Measurements from ENCODE around the gene CYSLTR2.

Gene CYSLTR2

DNA sequence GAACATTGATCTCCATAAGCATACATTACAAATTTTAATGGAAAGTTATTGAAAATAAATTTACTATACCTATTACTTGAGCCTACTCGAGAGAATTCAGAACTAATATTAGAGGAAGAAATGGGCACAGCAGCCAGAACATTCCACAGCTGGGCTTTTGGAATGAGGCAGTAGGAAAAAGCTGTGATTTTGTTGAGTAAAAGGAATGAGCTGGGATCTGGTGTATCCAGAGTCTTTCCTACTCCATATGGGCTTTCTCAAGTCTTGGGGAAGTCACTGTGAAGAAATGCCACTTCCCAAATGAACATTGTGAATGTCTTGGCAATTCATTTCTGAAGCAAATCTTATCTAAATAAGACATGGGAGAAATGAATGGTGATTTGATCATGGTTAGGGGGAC lies 93.1 kb downstream of the CYSLTR2 start:
- DNase-seq = no peak

DNA sequence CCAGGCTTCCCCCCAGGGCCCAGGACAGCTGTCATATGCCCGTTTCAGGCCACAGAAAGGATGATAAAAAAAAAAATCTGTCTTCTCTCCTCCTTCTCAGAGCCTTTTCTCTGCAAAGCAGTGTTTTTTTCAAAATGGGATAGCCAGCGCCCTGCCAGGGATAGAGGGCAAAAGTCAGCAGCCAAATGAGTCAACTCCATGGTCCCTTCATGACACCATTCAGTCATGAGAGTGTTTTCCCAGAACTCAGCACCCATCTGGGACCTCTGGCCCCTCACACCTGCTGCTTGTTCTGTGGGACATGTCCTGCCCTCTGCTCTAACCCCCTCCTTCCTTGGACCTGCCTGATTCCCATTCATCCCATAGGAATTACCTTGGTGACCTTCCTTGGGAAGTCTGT lies 95.0 kb downstream of the CYSLTR2 start:
- no peak for DNase-seq

DNA sequence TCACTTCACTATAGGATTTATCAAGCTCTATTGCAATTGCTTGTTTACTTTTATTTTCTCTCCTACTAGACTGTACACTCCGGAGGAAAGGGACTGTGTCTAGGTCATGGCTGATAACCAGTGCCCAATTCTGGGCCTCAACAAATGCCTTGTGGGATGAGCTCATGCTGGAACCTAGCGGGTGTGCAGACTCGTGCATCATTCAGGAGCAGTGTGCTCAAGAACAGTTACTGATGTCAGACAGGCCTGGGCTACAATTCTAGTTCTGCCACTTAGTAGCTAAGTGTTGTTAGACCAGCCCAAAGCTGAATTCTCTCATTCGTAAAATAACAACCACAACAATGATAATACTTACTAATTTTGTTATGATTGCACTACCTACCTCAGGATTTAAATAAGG lies 95.4 kb downstream of the CYSLTR2 start:
- no peak for DNase-seq

DNA sequence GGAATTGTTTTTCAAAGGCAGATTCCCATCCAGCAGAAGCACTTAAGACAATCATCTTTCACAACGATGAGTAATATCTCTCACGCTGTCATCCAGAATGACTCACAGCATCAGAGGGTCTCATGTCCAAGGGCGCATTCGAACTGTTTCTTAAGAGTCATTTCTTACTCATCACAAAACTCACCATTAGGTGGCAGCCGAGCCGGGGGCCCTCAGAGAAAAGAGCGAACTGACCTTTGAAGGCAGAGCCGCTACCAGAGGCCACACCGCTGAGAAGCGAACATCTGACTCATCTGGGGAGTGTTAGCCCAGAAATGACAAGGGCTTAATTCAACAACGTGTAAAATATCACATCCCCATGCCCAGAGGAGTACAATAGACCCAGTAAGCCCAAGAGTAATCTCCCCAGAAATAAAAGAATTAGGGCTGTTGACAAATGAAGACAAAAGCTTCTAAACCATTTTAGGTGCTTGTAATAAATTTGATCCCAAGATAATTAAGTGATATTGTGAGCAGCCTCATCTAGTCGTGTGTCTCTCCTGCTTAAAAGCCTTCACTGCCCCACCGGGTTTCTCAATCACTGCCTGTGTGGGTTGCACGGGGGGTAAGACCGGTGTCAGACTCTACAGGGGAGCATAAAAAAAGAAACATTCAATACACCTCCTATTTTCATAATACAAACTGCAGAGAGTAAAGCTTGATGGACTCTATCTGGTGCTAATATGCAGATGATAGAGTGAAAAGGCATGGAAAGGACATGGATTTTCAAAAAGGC lies 96.2 kb downstream of the CYSLTR2 start:
- no peak for DNase-seq

GRCh38 chr13:48750588-48751383 lies 97.1 kb downstream of the CYSLTR2 start:
- DNase-seq = no peak

DNA sequence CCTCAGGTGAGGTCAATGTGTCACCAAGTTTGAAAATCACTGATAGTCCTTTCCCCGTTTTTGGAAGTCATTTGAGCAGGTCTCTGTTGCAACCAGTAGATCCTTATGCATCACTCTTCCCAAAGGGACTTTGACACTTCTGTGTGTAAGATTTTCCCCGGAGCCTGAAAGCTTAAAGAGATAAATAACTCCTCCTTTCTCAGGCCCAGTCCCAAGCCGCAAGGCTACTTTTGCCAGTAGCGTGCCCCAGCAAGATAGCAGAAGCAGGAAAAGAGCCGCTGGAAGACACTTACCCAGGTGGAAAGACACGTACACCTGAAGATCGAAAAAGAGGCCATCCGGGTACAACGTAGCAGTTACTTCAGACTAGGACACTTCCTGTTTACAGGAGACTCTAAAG lies 106.9 kb downstream of the CYSLTR2 start:
- DNase-seq = no peak

Measured in DMS153 (cell line).